Right atrium auricular region (tissue), 2 donors: ENCODE results near the gene NRCAM. TPM values are rescaled to one million over a fixed set of nuclear protein-coding genes. Genes with fewer than 3 reads are reported as not detected.

ENCODE experiments used
- DNase-seq: peaks from one replicate; pipeline ENCODE4 v3.0.0-alpha.2; 2019; ENCODE audit warnings: low spot score
- H3K27ac ChIP-seq, 2 donors: fragments of 200-600 bp; sonication (generic); 1 replicate in 1 of 2; 2 replicates in 1 of 2; pipeline ENCODE4 v1.5.1; 2016 to 2019
- H3K27me3 ChIP-seq, 2 donors: fragments of 200-600 bp; sonication (generic); one replicate each; pipeline versions ENCODE4 v1.5.1 to v1.6.0; 2017 to 2019
- H3K36me3 ChIP-seq: fragments of 200-600 bp; sonication (generic); one replicate; pipeline ENCODE4 v1.5.1; 2016
- H3K4me1 ChIP-seq, 2 donors: fragments of 200-600 bp; sonication (generic); one replicate each; pipeline versions ENCODE4 v1.5.1 to v1.6.0; 2017 to 2019
- H3K4me3 ChIP-seq, 2 donors: fragments of 200-600 bp; sonication (generic); 1 replicate in 1 of 2; 2 replicates in 1 of 2; pipeline ENCODE4 v1.5.1; 2017 to 2019; ENCODE audit warnings: mild to moderate bottlenecking in 1 of 2, moderate library complexity in 1 of 2
- H3K9me3 ChIP-seq, 2 donors: fragments of 200-600 bp; sonication (generic); one replicate each; pipeline ENCODE4 v1.5.1; 2019
- total RNA-seq, 2 donors: library from RNA; depleted of rRNA; stranded (reverse); fragments of >200 nt; gene quantifications; one replicate each; pipeline ENCODE4 v1.1.0, GENCODE V29; 2016
- TF ChIP-seq, protein P1 (sequence below), 2 donors: fragments of 200-600 bp; sonication (generic); IDR thresholded peaks; one replicate each; pipeline ENCODE4 v1.5.1; 2019; ENCODE audit warnings: antibody characterized with exemption in 2 of 2

Gene NRCAM
- total RNA-seq, 2 donors from 2014 or later = 0.63 to 0.93 TPM

DNA sequence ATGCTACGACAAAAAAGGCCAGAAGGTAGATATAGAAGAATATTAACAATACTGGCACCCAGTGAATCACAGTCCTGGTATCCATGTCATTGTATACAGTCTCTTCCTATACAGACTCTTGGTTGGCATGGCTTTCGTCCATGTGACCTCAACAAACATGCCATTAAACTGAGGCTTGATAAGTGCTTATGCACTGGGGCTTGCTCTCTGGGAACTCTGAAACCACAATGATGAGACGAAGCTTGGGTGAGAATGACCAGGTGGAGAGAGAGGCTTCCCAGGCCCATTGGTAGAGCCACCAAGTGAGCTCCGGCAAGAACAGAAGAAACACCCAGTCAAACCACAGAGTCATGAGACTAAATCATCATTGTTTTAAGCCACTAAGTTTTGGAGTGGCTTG, 36.5 kb upstream of the NRCAM start:
- TF ChIP-seq, protein P1, sequence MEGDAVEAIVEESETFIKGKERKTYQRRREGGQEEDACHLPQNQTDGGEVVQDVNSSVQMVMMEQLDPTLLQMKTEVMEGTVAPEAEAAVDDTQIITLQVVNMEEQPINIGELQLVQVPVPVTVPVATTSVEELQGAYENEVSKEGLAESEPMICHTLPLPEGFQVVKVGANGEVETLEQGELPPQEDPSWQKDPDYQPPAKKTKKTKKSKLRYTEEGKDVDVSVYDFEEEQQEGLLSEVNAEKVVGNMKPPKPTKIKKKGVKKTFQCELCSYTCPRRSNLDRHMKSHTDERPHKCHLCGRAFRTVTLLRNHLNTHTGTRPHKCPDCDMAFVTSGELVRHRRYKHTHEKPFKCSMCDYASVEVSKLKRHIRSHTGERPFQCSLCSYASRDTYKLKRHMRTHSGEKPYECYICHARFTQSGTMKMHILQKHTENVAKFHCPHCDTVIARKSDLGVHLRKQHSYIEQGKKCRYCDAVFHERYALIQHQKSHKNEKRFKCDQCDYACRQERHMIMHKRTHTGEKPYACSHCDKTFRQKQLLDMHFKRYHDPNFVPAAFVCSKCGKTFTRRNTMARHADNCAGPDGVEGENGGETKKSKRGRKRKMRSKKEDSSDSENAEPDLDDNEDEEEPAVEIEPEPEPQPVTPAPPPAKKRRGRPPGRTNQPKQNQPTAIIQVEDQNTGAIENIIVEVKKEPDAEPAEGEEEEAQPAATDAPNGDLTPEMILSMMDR (IDR thresholded peaks at IDR 0.05) = no peak
- Histone ChIP-seq H3K4me3 (no peak overlapping the region), H3K27ac (no peak overlapping the region), H3K9me3 (no peaks in the 10 kb centered on the region), H3K27me3 (no peaks in the 10 kb centered on the region), H3K36me3 (peaks cover 37% of the 10 kb centered on the region), H3K4me1 (no peaks in the 10 kb centered on the region)
- DNase-seq = no peak

DNA sequence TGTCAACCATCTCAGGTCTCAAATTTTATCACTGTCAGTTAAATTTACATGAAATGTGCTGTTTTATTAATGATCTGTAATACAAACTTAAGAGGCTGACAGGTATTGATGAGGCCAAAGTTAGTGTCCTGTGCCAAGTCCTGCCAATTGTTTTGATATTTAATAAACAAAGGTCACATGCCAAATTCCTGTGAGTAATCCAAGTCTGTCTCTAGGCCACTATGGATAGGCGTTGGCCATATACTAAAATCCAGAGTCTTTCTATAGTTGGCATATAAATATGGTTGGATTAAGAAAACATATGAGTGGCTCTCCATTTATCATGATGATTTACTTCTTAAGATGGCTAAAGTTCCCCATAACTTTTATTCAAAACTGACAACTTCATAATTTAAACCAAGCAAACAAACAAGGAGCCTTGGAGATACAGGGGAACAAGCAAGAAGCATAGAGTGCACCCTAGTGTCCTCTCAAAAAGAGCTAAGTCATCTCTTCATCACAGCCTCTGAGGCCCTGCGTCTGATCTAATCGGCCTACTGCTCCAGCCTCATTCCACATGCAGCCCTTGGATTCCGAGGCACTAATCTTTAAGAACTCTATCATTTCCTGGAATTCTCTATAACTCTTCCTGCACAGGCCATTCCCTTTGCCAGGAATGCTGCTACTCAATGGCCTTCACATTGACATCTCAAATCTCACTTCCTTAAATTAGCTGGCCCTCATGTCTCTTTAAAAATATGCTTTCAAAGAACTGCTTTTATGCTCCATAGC, 32.7 kb upstream of the NRCAM start:
- H3K27me3 ChIP-seq = no peaks in the 10 kb centered on the region
- DNase-seq = no peak
- H3K4me1 ChIP-seq = no peaks in the 10 kb centered on the region
- no peak overlapping the region for H3K27ac ChIP-seq
- TF ChIP-seq, protein P1 (IDR thresholded peaks at IDR 0.05) = no peak
- no peak overlapping the region for H3K4me3 ChIP-seq
- H3K9me3 ChIP-seq = no peaks in the 10 kb centered on the region
- H3K36me3 ChIP-seq = peaks cover 27% of the 10 kb centered on the region

DNA sequence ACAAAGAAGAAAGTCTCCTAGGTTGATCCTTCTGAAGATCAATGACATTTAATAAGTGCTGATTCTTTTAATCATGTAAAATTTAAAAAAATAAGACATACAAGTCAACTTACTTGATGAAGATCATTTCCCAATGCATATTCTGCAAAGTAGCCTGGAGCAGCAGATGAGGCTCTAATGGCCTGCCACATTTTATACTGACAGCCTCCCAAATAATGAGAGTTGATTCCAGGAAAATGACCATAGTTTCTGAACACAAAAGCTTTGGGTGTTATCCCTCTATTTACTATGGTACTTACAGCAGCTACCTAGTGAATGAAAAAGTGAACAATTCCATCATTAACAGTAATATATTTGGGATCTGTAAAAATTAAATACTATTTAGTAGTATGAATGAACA, 31.4 kb upstream of the NRCAM start:
- no peaks in the 10 kb centered on the region for H3K27me3 ChIP-seq
- H3K4me1 ChIP-seq = no peaks in the 10 kb centered on the region
- H3K27ac ChIP-seq = no peak overlapping the region
- H3K9me3 ChIP-seq = no peaks in the 10 kb centered on the region
- DNase-seq = no peak
- TF ChIP-seq, protein P1 (IDR thresholded peaks at IDR 0.05) = no peak
- H3K4me3 ChIP-seq = no peak overlapping the region
- peaks cover 27% of the 10 kb centered on the region for H3K36me3 ChIP-seq

DNA sequence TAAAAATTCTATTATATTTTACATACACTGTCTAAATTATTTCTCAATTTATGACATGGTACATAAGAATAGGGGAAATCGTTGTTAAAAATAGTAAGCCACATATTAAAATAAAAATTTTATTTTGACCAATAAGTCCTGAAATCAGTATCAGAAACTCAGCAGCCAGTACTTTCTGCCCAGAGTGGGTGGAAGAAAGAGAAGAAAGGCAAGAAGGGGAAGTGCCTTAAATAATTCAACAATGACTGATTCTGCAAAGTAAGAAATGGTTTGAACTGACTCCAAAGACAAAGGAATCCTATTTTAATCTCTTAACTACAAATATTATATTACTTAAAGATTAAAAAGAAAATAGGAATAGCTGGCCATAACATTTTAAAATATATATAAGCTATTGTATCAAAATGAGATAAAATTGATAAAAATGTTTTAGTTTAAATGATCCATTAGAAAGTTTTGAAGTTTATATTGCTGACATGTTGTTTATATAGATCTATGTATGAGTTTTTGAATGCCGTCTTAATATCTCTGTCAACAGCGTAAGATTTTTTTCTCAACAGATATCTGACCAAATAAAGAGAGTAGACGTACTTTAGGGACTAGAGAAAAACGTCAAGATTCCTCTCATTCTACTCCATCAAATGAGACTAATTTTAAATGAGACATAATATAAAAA, 30.2 kb upstream of the NRCAM start:
- TF ChIP-seq, protein P1 (IDR thresholded peaks at IDR 0.05) = no peak
- no peak for DNase-seq
- Histone ChIP-seq H3K27me3 (no peaks in the 10 kb centered on the region), H3K9me3 (no peaks in the 10 kb centered on the region), H3K36me3 (peaks cover 27% of the 10 kb centered on the region), H3K4me3 (no peak overlapping the region), H3K27ac (no peak overlapping the region), H3K4me1 (no peaks in the 10 kb centered on the region)

DNA sequence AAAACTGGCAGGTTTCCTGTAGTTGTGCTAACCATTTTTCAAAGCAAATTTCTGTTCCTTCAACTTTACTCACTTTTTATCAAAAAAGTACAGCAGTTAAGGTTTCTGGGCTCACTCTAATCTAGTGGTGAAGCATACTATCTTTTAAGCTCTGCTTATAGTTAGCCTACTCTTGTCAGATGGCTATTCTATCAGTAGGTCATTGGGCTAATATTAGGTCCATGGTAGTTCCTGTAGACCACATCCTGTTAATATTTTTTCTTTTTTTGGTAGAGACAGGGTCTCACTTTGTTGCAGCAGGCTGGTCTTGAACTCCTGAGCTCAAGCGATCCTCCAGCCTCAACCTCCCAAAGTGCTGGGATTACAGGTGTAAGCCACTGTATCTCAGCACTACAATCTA, 27.9 kb upstream of the NRCAM start:
- H3K27me3 ChIP-seq = no peaks in the 10 kb centered on the region
- no peak overlapping the region for H3K4me3 ChIP-seq
- TF ChIP-seq, protein P1 (IDR thresholded peaks at IDR 0.05) = no peak
- H3K9me3 ChIP-seq = no peaks in the 10 kb centered on the region
- H3K27ac ChIP-seq = no peak overlapping the region
- H3K4me1 ChIP-seq = no peaks in the 10 kb centered on the region
- DNase-seq = no peak
- peaks cover 14% of the 10 kb centered on the region for H3K36me3 ChIP-seq
